Measurements from ENCODE around the gene MOB1B.
A peak's percentile ranks its signal among the peaks of the same experiment; 100 is the strongest.
"Not testable (repeated sequence)": the region's sequence is repeated elsewhere in the genome, so short reads cannot be mapped to it uniquely, and the experiment has no call there.

The MOB1B gene

DNA sequence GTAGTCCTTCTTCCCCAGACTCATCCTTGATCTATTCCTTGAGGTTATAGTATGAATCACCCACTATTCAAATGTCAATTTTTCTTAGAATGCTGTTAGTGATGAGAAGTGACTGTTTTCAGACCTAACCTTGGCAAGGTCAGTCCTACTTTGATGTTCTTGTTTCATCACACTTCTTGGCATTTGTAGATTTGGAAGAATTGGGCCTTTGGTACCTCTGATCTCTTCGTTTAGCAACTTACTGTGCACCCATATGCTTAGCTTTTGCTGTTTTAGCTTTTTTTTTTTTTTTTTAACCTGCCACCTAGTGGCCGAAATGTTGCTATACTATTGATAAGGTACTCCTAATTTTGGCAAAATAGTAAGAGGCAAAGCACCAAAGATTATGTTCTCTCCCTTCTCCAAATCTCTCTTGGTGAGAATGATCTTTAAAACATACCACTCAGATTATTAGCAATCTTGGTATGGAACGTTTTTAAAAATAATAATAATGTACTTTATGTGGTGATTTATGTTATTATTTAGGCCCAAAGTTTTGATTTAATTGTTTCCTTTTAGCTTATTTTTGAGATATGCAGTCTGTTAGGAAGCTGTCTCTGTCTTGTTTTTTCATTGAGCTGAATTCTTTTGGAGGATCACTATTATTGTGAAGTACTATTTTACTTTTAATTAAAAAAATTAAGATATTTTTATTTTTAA, 107.9 kb downstream of the MOB1B start:
- peak; percentile 16 for DNase-seq

- DNase-seq: no peak
Observed at GRCh38 chr4:71011451-71011850, 109.3 kb downstream of the MOB1B start.

- not testable (repeated sequence) for DNase-seq
Observed at GRCh38 chr4:71017391-71017790, 115.2 kb downstream of the MOB1B start.

- no peak for DNase-seq
Observed at GRCh38 chr4:71020611-71021010, 118.4 kb downstream of the MOB1B start.

DNA sequence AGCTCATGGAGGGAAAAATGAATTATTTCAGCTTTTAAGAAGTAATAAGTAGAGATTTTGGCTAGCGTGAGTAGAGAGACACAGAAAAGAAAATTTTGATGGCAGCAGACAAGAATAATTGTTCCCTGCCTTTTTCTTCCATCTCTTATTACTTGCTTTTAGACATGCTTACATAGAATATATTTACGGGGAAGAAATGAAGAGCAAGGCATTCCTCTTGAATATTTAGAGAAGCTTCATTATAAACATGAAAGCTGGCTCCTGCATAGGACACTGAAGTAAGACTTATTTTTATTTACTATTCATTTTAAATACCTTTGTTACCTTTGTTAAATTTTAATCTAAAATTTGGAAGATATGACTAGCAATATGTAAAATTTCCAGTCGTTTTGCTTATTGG, 123.5 kb downstream of the MOB1B start:
- no peak for DNase-seq

GRCh38 chr4:71026086-71026485, 123.9 kb downstream of the MOB1B start:
- peak; percentile 19 for DNase-seq

- no peak for DNase-seq
Observed at GRCh38 chr4:71027611-71028010, 125.4 kb downstream of the MOB1B start.

DNA sequence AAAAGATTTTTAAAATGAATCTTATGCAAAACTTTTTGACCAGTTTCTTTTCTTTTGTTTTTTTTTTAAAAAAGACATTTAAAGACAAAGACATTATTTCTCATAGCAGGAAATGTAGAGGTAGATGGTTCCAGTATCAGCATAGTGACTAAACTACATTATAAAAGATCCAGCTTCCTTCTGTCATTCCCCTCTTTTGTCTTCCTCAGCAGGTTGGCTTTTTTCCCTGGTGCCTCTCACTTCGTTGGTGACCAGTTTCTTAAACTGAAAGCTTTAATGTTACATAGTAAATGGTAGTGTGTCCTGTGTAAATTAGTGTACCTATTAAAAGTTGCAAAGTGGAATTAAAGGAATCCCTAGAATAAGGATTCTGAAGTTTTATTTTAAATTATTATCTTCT, 127.3 kb downstream of the MOB1B start:
- no peak for DNase-seq

DNA sequence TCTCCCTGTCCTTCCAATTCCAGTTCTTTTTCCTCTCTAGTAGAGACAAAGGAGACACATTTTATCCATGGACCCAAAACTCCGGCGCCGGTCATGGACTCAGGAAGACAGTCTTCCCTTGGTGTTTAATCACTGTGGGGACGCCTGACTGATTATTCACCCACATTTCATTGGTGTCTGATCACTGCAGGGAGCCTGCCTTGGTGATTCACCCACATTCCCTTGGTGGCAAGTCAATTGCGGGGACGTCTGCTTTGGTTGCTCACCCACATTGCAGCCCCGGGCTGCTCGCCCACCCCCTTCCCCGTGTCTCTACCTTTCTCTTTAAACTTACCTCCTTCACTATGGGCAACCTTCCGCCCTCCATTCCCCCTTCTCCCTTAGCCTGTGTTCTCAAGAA, 129.9 kb downstream of the MOB1B start:
- DNase-seq: not testable (repeated sequence)
